H1 (cell line): Measurements from ENCODE around the gene TBP. TPM values are rescaled to one million over a fixed set of nuclear protein-coding genes. Genes with fewer than 3 reads are reported as not detected.

Experiments used
- ASH2L ChIP-seq: fragments of 200-600, 300-600 bp; sonication (generic); IDR thresholded peaks from one replicate; pipeline ENCODE4 v1.7.1; 2017; ENCODE audit warnings: low read length
- HDAC6 ChIP-seq: IDR thresholded peaks from one replicate; pipeline ENCODE4 v1.7.1; 2012; ENCODE audit warnings: low read depth, mild to moderate bottlenecking, inconsistent platforms, low read length, moderate library complexity
- SRF ChIP-seq: IDR thresholded peaks from 2 replicates; pipeline ENCODE4 v1.6.1; 2011; ENCODE audit warnings: mild to moderate bottlenecking, low read depth, low read length, moderate library complexity
- polyA plus RNA-seq, 7 experiments: library from polyadenylated mRNA; depleted of rRNA in 3 of 7; stranded (reverse) in 5 of 7; unstranded in 2 of 7; fragments of >200 nt in 5 of 7; fragments of 200-250 nt in 2 of 7; gene quantifications; 1 replicate in 5 of 7; 2 replicates in 1 of 7; 4 replicates in 1 of 7; pipeline versions ENCODE4 v1.2.1 to v1.2.3, GENCODE V29; 2011 to 2013; ENCODE audit warnings: missing spikeins in 2 of 7, mixed read lengths in 2 of 7
- total RNA-seq: library from RNA; stranded (reverse); fragmentation: NEBNext Ultra II Directional; extraction: Animal tissue kit (Norgen Biotek cat#: 25700); gene quantifications from 2 replicates; pipeline ENCODE4 v1.2.1, GENCODE V29; 2021

TBP gene
- total and polyA plus RNA-seq, 2 of the 8 experiments (the other 6 are each of a cell fraction or from before 2014, with no cell fraction given) = 17.2 to 20.9 TPM

DNA sequence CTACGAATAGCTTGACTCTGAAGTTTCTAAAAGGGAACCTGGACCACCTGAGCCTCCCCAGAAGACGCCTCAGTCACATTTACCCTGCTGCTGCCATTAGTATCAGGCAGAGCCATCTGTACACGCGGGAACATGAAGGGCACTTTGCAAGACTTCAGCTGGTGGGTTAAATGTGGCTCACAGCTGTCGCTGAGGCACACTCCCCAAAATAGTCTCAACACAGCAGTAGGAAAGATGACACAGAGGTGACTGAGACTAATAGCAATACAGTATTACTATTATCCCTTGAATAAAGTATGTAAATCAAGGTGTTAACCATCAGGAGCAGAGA, 30.0 kb upstream of the TBP start (continued):
- TF ChIP-seq SRF (no peak), HDAC6 (no peak), ASH2L (no peak)
- TF ChIP-seq, all 59 proteins: peak for 0
